ENCODE data around the gene ADAMTS9.

GRCh38 chr3:64691051-64691450 lies 3.3 kb upstream of the ADAMTS9 start:
- TF ChIP-seq CTCF (IDR thresholded peaks at IDR 0.05) (no peak), POLR2A (IDR thresholded peaks at IDR 0.05) (no peak)
